ENCODE results near the gene BET1L.
"Not testable (repeated sequence)": the region's sequence is repeated elsewhere in the genome, so short reads cannot be mapped to it uniquely, and the experiment has no call there.

BET1L gene

GRCh38 chr11:227824-228379, 20.7 kb upstream of the BET1L start:
- no peak for DNase-seq

DNA sequence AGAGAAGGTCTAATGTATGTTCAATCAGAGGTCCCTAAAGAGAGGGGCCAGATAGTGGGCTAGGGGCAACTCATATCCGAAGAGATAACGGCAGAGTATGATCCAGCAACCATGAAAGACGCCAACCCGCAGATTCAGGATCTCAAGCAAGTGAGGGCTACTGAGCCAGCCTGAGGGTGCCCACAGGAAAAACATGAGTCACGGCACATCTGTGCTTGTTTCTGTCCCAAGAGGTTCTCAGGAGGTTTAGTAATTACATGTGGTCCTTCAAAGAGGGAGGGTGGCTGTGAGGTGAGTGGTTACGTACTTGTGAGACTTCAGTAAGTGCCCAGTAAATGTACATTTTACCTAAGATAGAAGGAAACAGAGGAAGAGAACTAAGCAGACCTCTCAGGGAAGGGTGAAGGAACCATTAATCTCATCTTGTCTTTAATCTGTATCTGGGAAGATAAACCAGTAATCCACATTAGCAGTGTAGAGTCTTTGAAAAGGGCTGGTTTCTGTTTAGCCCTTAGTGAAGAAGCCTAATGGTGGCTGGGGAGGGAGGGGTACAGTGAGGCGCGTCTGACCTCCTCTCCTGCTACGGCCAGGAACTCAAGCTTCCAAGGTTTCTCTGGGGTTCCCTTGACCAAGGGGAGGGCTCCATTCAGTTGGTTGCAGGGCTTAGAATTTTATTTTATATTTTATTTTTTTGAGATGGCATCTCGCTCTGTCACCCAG, 18.7 kb upstream of the BET1L start:
- DNase-seq = no peak

- no peak for DNase-seq
These were observed 17.2 kb upstream of the BET1L start for GRCh38 chr11:224424-224823.

GRCh38 chr11:223884-224283, 16.7 kb upstream of the BET1L start:
- no peak for DNase-seq

GRCh38 chr11:223026-223789, 16.0 kb upstream of the BET1L start:
- DNase-seq = no peak

DNA sequence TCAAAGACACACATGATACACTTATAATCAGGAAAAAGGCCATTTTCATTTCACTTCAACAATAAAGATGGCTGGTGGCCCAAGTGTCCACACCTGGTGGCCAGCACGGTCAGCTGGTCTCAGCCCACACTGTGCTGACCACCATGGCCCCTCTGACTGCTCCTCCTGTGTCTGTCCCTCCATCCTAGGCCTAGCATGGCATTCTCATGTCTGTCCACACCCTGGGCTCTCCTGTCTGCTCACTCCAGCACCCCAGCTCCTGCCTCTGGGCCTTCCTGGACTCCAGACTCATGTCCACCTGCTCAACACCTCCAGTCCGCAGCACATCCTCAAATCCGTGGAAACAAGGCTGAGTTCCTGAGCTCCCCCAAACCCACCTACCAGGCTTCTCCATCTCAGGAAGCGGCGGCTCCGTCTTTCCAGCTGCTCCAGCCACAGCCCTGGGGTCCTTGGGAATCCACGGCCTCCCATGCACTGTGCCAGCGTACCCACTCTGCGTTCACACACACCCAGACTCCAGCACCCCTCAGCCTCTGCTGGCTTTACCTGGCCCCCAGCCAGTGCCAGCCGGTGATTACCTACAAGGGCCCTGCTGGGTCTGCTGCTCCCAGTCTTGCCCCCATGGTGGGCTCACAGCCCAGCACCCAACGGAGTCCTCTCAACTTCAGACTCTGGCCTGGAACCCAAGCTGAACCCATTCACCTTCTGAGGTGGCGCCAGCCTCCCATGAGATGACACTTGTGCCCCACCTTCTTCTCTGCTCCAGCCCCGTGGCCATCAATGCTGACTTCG, 15.0 kb upstream of the BET1L start:
- no peak for DNase-seq

GRCh38 chr11:221539-221938, 14.3 kb upstream of the BET1L start:
- DNase-seq = no peak

DNA sequence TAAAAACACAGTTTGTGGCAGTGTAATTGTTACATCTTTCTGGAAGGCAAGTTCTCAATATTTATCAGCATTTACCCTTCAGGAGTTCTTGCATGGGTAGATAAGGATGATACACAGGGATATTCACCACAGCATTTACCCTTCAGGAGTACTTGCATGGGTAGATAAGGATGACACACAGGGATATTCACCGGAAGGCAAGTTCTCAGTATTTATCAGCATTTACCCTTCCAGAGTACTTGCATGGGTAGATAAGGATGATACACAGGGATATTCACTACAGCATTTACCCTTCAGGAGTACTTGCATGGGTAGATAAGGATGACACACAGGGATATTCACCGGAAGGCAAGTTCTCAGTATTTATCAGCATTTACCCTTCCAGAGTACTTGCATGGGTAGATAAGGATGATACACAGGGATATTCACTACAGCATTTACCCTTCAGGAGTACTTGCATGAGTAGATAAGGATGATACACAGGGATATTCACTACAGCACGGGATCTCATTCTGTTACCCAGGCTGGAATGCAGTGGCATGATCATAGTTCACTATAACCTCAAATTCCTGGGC, 13.5 kb upstream of the BET1L start:
- not testable (repeated sequence) for DNase-seq

DNA sequence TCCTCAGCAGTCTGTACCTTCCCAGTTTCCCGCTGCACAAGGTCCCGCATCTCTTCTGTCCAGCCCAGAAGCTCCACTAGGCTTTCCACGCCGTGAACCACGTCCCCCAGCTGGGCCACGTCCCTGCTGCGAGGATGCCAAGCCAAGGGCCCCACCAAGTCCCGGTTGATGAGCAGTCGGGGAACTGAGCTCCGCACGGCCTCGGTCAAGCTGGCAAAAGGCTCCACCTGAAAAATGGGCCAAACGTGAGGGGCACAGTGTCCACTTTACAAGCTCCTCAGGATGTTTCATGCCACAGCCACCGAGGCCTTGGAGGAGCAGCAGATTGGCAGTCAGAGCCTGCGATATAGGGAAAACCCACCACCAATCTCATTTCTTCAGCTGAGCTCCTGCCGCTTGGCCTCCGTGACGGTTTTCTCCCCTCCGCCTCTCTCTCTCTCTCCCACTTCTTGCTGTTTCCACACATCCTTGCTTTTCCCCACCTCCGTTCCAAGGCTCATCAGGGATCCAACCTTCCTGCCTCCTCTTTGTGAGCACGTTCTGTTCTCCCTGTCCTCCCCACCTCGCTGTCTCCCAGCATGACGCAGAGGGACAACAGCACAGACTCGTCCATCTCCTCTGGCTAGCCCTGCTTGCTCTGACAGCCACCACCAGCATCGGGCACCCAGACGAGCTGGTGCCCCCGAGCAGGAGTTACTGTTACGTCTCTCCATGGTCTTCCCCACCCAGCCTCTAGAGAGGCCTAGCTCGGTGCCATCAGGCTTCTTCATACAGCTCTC, 11.8 kb upstream of the BET1L start:
- no peak for DNase-seq

GRCh38 chr11:217704-218103, 10.5 kb upstream of the BET1L start:
- no peak for DNase-seq

- no peak for DNase-seq
These were observed 9.1 kb upstream of the BET1L start for GRCh38 chr11:216081-216974.

GRCh38 chr11:215581-216037, 8.4 kb upstream of the BET1L start:
- no peak for DNase-seq

DNA sequence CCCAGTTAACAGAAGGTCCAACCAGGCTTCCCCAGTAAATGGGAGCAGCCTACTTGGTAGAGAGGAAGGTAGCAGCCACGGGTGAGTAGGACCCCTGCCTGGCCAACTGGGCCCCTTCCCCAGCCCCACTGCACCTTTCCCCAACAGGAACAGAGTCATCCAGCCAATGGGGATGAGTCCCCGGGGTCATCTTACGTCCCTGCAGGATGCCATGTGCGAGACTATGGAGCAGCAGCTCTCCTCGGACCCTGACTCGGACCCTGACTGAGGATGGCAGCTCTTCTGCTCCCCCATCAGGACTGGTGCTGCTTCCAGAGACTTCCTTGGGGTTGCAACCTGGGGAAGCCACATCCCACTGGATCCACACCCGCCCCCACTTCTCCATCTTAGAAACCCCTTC, 6.9 kb upstream of the BET1L start:
- no peak for DNase-seq

- DNase-seq = no peak
These were observed 5.9 kb upstream of the BET1L start for GRCh38 chr11:213111-213510.

DNA sequence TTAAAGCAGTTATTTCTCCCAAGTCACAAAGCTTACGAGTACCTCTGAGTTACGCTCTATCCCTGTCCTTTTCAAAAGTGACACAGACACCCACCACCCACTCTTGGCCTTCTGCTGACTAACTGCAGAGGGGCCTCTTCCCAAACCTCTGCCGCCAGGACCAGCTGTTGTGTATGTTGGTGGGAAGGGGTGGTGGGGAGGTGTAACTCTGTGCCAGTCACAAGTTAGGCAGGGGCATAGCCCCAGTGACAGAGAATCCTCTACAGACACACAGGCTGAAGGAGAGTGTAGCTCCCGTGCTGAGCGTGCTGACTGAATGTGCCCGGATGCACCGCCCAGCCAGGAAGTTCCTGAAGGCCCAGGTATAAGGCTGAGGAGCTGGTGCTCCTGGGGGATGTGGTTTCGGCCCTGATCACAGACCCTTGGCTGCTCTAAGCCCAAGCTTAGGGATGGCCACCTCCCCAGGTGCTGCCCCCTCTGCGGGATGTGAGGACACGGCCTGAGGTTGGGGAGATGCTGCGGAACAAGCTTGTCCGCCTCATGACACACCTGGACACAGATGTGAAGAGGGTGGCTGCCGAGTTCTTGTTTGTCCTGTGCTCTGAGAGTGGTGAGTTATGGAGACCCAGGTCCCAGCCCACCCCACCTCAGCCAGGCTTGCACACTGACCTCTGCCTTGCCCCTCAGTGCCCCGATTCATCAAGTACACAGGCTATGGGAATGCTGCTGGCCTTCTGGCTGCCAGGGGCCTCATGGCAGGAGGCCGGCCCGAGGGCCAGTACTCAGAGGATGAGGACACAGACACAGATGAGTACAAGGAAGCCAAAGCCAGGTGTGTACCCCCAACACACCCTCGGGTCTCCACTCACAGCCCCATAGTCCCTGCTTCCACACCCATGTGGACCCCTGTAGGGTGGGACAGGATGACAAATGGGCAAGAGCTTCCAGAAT, 5.2 kb upstream of the BET1L start:
- DNase-seq = no peak

DNA sequence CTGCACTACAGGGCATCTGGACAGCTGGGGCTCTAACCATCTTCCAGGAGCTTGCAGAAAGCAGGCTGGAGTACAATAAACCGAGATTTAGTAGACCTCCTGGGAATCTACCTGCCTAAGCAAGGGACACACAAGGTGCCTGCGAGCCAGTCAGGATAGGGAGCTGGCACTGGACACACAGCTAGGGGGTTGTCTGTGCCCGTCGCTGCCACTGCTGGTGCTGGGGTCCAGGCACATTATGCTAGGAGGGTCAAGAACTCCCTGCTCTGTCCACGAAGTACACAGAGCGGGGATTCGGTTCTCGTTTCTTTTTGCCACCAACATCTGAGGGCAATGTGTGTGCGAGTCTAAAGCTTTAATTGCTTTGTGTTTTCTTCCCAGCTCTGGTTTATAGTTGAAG, 4.5 kb upstream of the BET1L start:
- DNase-seq = no peak

DNA sequence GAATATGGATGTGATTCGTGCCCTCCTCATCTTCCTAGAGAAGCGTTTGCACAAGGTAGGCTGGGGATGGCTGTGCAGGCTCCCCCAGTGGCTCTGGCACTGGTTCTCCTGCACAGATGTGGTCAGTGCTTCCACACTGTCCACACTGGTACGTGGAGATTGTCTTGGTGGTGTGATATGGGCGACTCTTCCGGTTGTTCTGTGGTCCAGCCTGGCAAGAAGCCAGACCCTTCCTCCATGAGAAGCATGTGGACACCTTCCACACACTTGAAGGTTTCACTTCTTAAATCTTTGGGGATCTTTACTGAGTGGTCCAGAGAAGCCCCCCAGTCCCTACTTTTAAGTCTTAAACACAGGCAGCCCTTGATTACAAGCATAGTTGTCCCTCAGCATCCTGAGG, 4.1 kb upstream of the BET1L start:
- no peak for DNase-seq

- no peak for DNase-seq
These were observed 3.6 kb upstream of the BET1L start for GRCh38 chr11:210803-211180.

- DNase-seq = no peak
These were observed 3.1 kb upstream of the BET1L start for GRCh38 chr11:210122-210802.

Data from NCI-H2171 (cell line).